SK-N-SH (cell line): ENCODE data around the gene N4BP2L2. TPM values are rescaled to one million over a fixed set of nuclear protein-coding genes. Genes with fewer than 3 reads are reported as not detected.

ENCODE experiments used
- CTCF ChIA-PET: fragments of 300-600, 350-600 bp; formaldehyde crosslinking; extraction: SDS; loops from one replicate; lab custom pipeline; 2021; lab: Yijun Ruan, JAX
- POLR2A ChIA-PET: fragments of 350-600 bp; sonication (Branson Sonifier 250); formaldehyde crosslinking; extraction: SDS; loops from one replicate; lab custom pipeline; 2020; ENCODE audit warnings: antibody characterized with exemption, inconsistent platforms; lab: Yijun Ruan, JAX
- DNase-seq: peaks from one replicate; pipeline ENCODE4 v3.0.0; 2012
- H2AFZ ChIP-seq: fragments of 200-600 bp; sonication (generic); 2 replicates; pipeline ENCODE4 v1.8.1; 2016; ENCODE audit warnings: antibody characterized with exemption, mild to moderate bottlenecking, low read depth
- H3F3A ChIP-seq: fragments of 200-600 bp; sonication (generic); replicated peaks from 2 replicates; pipeline ENCODE3; 2016; ENCODE audit warnings: antibody characterized with exemption, mild to moderate bottlenecking; ENCODE audit not compliant: insufficient read depth
- H3K27ac ChIP-seq, 2 experiments: fragments of 200-500 bp in 1 of 2; fragments of 200-600 bp in 1 of 2; sonication (Bioruptor generic) in 1 of 2; sonication (generic), shearing (Covaris generic) in 1 of 2; 2 replicates each; pipeline versions ENCODE4 v1.5.1 to v1.6.1; 2014 to 2016; ENCODE audit warnings: low read depth in 2 of 2, inconsistent platforms in 1 of 2, low read length in 1 of 2, mild to moderate bottlenecking in 1 of 2, mixed read lengths in 1 of 2
- H3K27me3 ChIP-seq: fragments of 200-600 bp; sonication (generic), shearing (Covaris generic); 2 replicates; pipeline ENCODE4 v1.6.1; 2016; ENCODE audit warnings: mixed run types; ENCODE audit not compliant: insufficient read depth
- H3K36me3 ChIP-seq, 2 experiments: fragments of 200-500 bp in 1 of 2; fragments of 200-600 bp in 1 of 2; sonication (Bioruptor generic) in 1 of 2; sonication (generic) in 1 of 2; replicated peaks in 1 of 2; 2 replicates each; pipeline versions ENCODE3 to v1.5.1; 2014 to 2016; ENCODE audit warnings: low read length in 1 of 2, mild to moderate bottlenecking in 1 of 2; ENCODE audit not compliant: insufficient read depth in 2 of 2, control insufficient read depth in 1 of 2
- H3K4me1 ChIP-seq, 2 experiments: fragments of 200-500 bp in 1 of 2; fragments of 200-600 bp in 1 of 2; sonication (Bioruptor generic) in 1 of 2; sonication (generic), shearing (Covaris generic) in 1 of 2; 2 replicates each; pipeline versions ENCODE4 v1.5.1 to v1.6.1; 2014 to 2016; ENCODE audit warnings: low read depth in 1 of 2, low read length in 1 of 2, mixed run types in 1 of 2; ENCODE audit not compliant: insufficient read depth in 2 of 2, control insufficient read depth in 1 of 2
- H3K4me2 ChIP-seq: fragments of 200-600 bp; sonication (generic), shearing (Covaris generic); 2 replicates; pipeline ENCODE4 v1.6.1; 2017; ENCODE audit warnings: mixed run types
- H3K4me3 ChIP-seq, 2 experiments: fragments of 200-500 bp in 1 of 2; fragments of 200-600 bp in 1 of 2; sonication (Bioruptor generic) in 1 of 2; sonication (generic), shearing (Covaris generic) in 1 of 2; 2 replicates each; pipeline versions ENCODE4 v1.5.1 to v1.8.1; 2014 to 2016; ENCODE audit warnings: low read depth in 2 of 2, inconsistent platforms in 1 of 2, low read length in 1 of 2, mild to moderate bottlenecking in 1 of 2, mixed read lengths in 1 of 2, moderate library complexity in 1 of 2
- H3K79me2 ChIP-seq: fragments of 200-600 bp; sonication (generic); 2 replicates; pipeline ENCODE4 v1.8.1; 2017; ENCODE audit warnings: mild to moderate bottlenecking; ENCODE audit not compliant: insufficient read depth
- H3K9ac ChIP-seq: fragments of 200-600 bp; sonication (generic); 2 replicates; pipeline ENCODE4 v1.6.1; 2017; ENCODE audit warnings: mixed run types
- H3K9me2 ChIP-seq: fragments of 200-600 bp; sonication (generic); 2 replicates; pipeline ENCODE4 v1.6.1; 2017; ENCODE audit warnings: mixed run types
- H3K9me3 ChIP-seq: fragments of 200-600 bp; sonication (generic); 2 replicates; pipeline ENCODE4 v1.6.1; 2017; ENCODE audit warnings: mixed run types, mild to moderate bottlenecking, moderate library complexity
- H4K20me1 ChIP-seq: fragments of 200-600 bp; sonication (generic); 2 replicates; pipeline ENCODE4 v1.6.1; 2017; ENCODE audit warnings: mild to moderate bottlenecking, mixed run types; ENCODE audit not compliant: insufficient read depth
- CHD2 ChIP-seq: fragments of 150-350 bp; IDR thresholded peaks from 2 replicates; pipeline ENCODE4 v1.6.1; 2018; ENCODE audit warnings: low read length; ENCODE audit not compliant: partially characterized antibody
- CTCF ChIP-seq: fragments of 200-600 bp; sonication (generic); IDR thresholded peaks from 2 replicates; pipeline ENCODE4 v1.6.1; 2017; ENCODE audit warnings: antibody characterized with exemption, mild to moderate bottlenecking, moderate library complexity
- EP300 ChIP-seq, 2 experiments: IDR thresholded peaks; 2 replicates each; pipeline versions ENCODE4 v1.4.0 to v1.6.1; 2012; ENCODE audit warnings: borderline replicate concordance in 1 of 2, low read depth in 1 of 2, low read length in 1 of 2
- FOSL2 ChIP-seq: IDR thresholded peaks from 2 replicates; pipeline ENCODE4 v1.4.0; 2012; ENCODE audit warnings: low read depth, mild to moderate bottlenecking, moderate library complexity, borderline replicate concordance
- JUND ChIP-seq: IDR thresholded peaks from 2 replicates; pipeline ENCODE4 v1.4.0; 2012
- MAX ChIP-seq: IDR thresholded peaks from 2 replicates; pipeline ENCODE4 v1.4.0; 2012; ENCODE audit warnings: low read depth
- MEF2A ChIP-seq: IDR thresholded peaks from 2 replicates; pipeline ENCODE4 v1.4.0; 2012; ENCODE audit warnings: low read depth, borderline replicate concordance
- NFIC ChIP-seq: IDR thresholded peaks from 2 replicates; pipeline ENCODE4 v1.4.0; 2012; ENCODE audit warnings: borderline replicate concordance
- PBX3 ChIP-seq: IDR thresholded peaks from 2 replicates; pipeline ENCODE4; 2012
- POLR2AphosphoS5 ChIP-seq: IDR thresholded peaks from 2 replicates; pipeline ENCODE4 v1.6.1; 2012; ENCODE audit warnings: low read depth, low read length
- RAD21 ChIP-seq: IDR thresholded peaks from 2 replicates; pipeline ENCODE4 v1.6.1; 2012; ENCODE audit warnings: mild to moderate bottlenecking, low read length
- RFX5 ChIP-seq: IDR thresholded peaks from 2 replicates; pipeline ENCODE4 v1.6.1; 2012; ENCODE audit warnings: mild to moderate bottlenecking, improper control_type of control experiment, low read length
- TEAD4 ChIP-seq: IDR thresholded peaks from 2 replicates; pipeline ENCODE4 v1.4.0; 2012; ENCODE audit warnings: mild to moderate bottlenecking, borderline replicate concordance; ENCODE audit not compliant: insufficient read depth
- USF1 ChIP-seq: IDR thresholded peaks from 2 replicates; pipeline ENCODE4 v1.4.0; 2012; ENCODE audit warnings: low read depth, borderline replicate concordance
- USF2 ChIP-seq: fragments of 150-350 bp; IDR thresholded peaks from 2 replicates; pipeline ENCODE4 v1.6.1; 2017; ENCODE audit warnings: antibody characterized with exemption, low read length, low read depth, borderline replicate concordance
- ZBTB33 ChIP-seq: IDR thresholded peaks from 2 replicates; pipeline ENCODE4 v1.4.0; 2012; ENCODE audit warnings: low read depth, borderline replicate concordance
- WGBS: methylation state at CpG from one replicate; pipeline ENCODE4 v1.1.6; 2017; ENCODE audit warnings: low lambda C conversion rate; 5-methylcytosine and 5-hydroxymethylcytosine counted together
- polyA plus RNA-seq, 3 experiments: library from polyadenylated mRNA; depleted of rRNA; stranded (reverse); fragments of >200 nt; gene quantifications; 2 replicates each; pipeline ENCODE4 v1.2.3, GENCODE V29; 2012

The N4BP2L2 gene
- polyA plus RNA-seq, 1 of the 3 experiments (the other 2 are of a cell fraction), result 16.0 TPM

- Histone ChIP-seq H3K4me3 (no peak overlapping the region), H3K79me2 (peaks cover 95% of the 10 kb centered on the region)
- POLR2A ChIA-PET, result no interaction called here
These were observed 12.8 kb downstream of the N4BP2L2 start for GRCh38 chr13:32525766-32526165.

More at GRCh38 chr13:32525766-32526165, 12.8 kb downstream of the N4BP2L2 start:
- H2AFZ ChIP-seq, result no peak overlapping the region
- no peak for TF ChIP-seq TEAD4
- TF ChIP-seq USF2, result no peak
- TF ChIP-seq NFIC, result no peak
- no peak for TF ChIP-seq FOSL2
- TF ChIP-seq RAD21, result no peak
- no peak for TF ChIP-seq MAX
- no peak for TF ChIP-seq MEF2A
- no peak for TF ChIP-seq RFX5
- TF ChIP-seq PBX3, result no peak
- no peak for TF ChIP-seq JUND
- TF ChIP-seq CHD2, result no peak
- no peak for TF ChIP-seq EP300 (IDR thresholded peaks at IDR 0.05; ENCODE audit: borderline replicate concordance in 1 of 2, low read depth in 1 of 2, low read length in 1 of 2)
- no peak for TF ChIP-seq ZBTB33
- no peak for TF ChIP-seq USF1
- no peak for TF ChIP-seq CTCF
- TF ChIP-seq POLR2AphosphoS5, result no peak
- peaks cover 8% of the 10 kb centered on the region for H3F3A ChIP-seq
- H3K9me3 ChIP-seq, result no peaks in the 10 kb centered on the region
- peaks cover 0 to 6% of the 10 kb centered on the region in 2 experiments; a peak in 2 of 4 replicates for H3K4me1 ChIP-seq
- H3K9ac ChIP-seq, result no peak overlapping the region
- no peak overlapping the region for H3K4me2 ChIP-seq
- WGBS, result 44% methylated on average over 1 of the region's 1 CpG
- no peak for DNase-seq
- no peaks in the 10 kb centered on the region for H3K9me2 ChIP-seq
- H3K36me3 ChIP-seq, result peaks cover 38 to 42% of the 10 kb centered on the region in 2 experiments
- CTCF ChIA-PET, result interaction anchor here (1.4 kb wide), 2 partner anchors 19 to 125 kb away, joined by 3 to 4 read pairs; no protein-coding TSS in a partner anchor
- no peak overlapping the region for H3K27ac ChIP-seq
- peaks cover 33% of the 10 kb centered on the region for H4K20me1 ChIP-seq
- no peaks in the 10 kb centered on the region for H3K27me3 ChIP-seq
